Measurements from ENCODE around the gene WWOX.

- no peak for TF ChIP-seq CTCF (IDR thresholded peaks at IDR 0.05; ENCODE audit: control extremely low read depth in 1 of 3, insufficient read depth in 1 of 3, low read depth in 1 of 3, low read length in 3 of 3)
- no peak for TF ChIP-seq MAX (IDR thresholded peaks at IDR 0.05)
- TF ChIP-seq ZNF274 (IDR thresholded peaks at IDR 0.05; ENCODE audit: borderline replicate concordance, extremely low read depth, low read length) = no peak
- no peak for TF ChIP-seq POLR2AphosphoS5 (IDR thresholded peaks at IDR 0.05; ENCODE audit: low read depth, low read length)
- TF ChIP-seq CREB1 (IDR thresholded peaks at IDR 0.05) = no peak
- TF ChIP-seq POLR2A (IDR thresholded peaks at IDR 0.05; ENCODE audit: control extremely low read depth in 1 of 2, low read depth in 2 of 2, low read length in 2 of 2) = no peak
- no peak for TF ChIP-seq EZH2 (IDR thresholded peaks at IDR 0.05; ENCODE audit: low read depth, low read length, severe bottlenecking)
- TF ChIP-seq TBP (IDR thresholded peaks at IDR 0.05; ENCODE audit: low read depth, low read length) = no peak
- TF ChIP-seq RNF2 (IDR thresholded peaks at IDR 0.05; ENCODE audit: borderline replicate concordance, low read depth, low read length, missing control alignments, poor library complexity, severe bottlenecking) = no peak
- TF ChIP-seq SP2 (IDR thresholded peaks at IDR 0.05; ENCODE audit: low read length) = no peak
- TF ChIP-seq TCF12 (IDR thresholded peaks at IDR 0.05; ENCODE audit: low read depth, low read length) = no peak
- no peak for TF ChIP-seq POU5F1 (IDR thresholded peaks at IDR 0.05; ENCODE audit: low read depth, low read length)
- no peak for TF ChIP-seq MAFK (IDR thresholded peaks at IDR 0.05; ENCODE audit: low read depth, low read length)
- no peak for TF ChIP-seq YY1 (IDR thresholded peaks at IDR 0.05; ENCODE audit: low read depth, low read length)
Measured at GRCh38 chr16:78118469-78119025, 19.1 kb downstream of the WWOX start.

Measured in H1 (cell line).